Neural progenitor cell (in vitro differentiated cells): Measurements from ENCODE around the gene LASP1NB.

Source experiments
- EZH2 ChIP-seq: fragments of 200-600 bp; sonication (generic); IDR thresholded peaks from 2 replicates; pipeline ENCODE4 v1.6.1; 2017; ENCODE audit warnings: antibody characterized with exemption, mild to moderate bottlenecking, moderate library complexity
- EZH2phosphoT487 ChIP-seq: fragments of 200-600 bp; sonication (generic); IDR thresholded peaks from 2 replicates; pipeline ENCODE4 v1.6.1; 2017; ENCODE audit warnings: antibody characterized with exemption
- TF ChIP-seq, protein P1 (sequence below): fragments of 200-600 bp; sonication (generic); IDR thresholded peaks from 2 replicates; pipeline ENCODE4 v1.5.1; 2017; ENCODE audit warnings: antibody characterized with exemption, mild to moderate bottlenecking

DNA sequence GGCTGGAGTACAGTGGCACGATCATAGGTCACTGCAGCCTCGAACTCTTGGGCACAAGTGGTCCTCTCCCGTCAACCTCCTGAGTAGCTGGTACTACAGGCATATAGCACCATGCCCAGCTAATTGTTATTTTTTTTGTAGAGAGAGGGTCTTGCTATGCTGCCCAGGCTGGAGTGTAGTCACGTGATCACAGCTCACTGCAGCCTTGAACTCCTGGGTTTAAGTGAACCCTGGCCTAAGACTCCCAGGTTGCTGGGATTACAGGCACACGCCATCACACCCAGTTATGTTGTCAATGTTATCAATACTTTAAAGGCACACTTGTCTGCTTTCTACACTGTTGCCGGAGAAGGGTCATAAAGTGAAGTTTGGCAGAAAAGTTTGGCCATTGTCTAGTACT, 22.0 kb upstream of the LASP1NB start:
- TF ChIP-seq, protein P1, sequence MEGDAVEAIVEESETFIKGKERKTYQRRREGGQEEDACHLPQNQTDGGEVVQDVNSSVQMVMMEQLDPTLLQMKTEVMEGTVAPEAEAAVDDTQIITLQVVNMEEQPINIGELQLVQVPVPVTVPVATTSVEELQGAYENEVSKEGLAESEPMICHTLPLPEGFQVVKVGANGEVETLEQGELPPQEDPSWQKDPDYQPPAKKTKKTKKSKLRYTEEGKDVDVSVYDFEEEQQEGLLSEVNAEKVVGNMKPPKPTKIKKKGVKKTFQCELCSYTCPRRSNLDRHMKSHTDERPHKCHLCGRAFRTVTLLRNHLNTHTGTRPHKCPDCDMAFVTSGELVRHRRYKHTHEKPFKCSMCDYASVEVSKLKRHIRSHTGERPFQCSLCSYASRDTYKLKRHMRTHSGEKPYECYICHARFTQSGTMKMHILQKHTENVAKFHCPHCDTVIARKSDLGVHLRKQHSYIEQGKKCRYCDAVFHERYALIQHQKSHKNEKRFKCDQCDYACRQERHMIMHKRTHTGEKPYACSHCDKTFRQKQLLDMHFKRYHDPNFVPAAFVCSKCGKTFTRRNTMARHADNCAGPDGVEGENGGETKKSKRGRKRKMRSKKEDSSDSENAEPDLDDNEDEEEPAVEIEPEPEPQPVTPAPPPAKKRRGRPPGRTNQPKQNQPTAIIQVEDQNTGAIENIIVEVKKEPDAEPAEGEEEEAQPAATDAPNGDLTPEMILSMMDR, result no peak
- TF ChIP-seq EZH2 (no peak), EZH2phosphoT487 (no peak)
